ENCODE results near the gene SCAI.

GRCh38 chr9:124939944-124940343, 203.4 kb downstream of the SCAI start:
- TF ChIP-seq CTCF (IDR thresholded peaks at IDR 0.05) (no peak), POLR2A (IDR thresholded peaks at IDR 0.05) (no peak)

Data from thyroid gland (tissue), 4 donors.